DND-41 (cell line): ENCODE measurements around the gene SLC17A9.
"Not testable (repeated sequence)": the region's sequence is repeated elsewhere in the genome, so short reads cannot be mapped to it uniquely, and the experiment has no call there.

Experiments used
- CTCF ChIP-seq: IDR thresholded peaks from 2 replicates; pipeline ENCODE4 v1.5.1; 2012; ENCODE audit warnings: borderline replicate concordance, low read length, moderate library complexity, mild to moderate bottlenecking; ENCODE audit not compliant: poor library complexity, severe bottlenecking; ENCODE audit errors: extremely low read depth
- EZH2 ChIP-seq: IDR thresholded peaks from 3 replicates; pipeline ENCODE4 v1.6.1; 2012; ENCODE audit warnings: borderline replicate concordance, low read depth, mild to moderate bottlenecking, moderate library complexity, low read length, inconsistent platforms; ENCODE audit not compliant: severe bottlenecking

GRCh38 chr20:62923059-62923668 lies 29.3 kb upstream of the SLC17A9 start:
- not testable (repeated sequence) for TF ChIP-seq CTCF, EZH2
